ENCODE data around the gene CXCL9.
"Not testable (repeated sequence)": the region's sequence is repeated elsewhere in the genome, so short reads cannot be mapped to it uniquely, and the experiment has no call there.

DNA sequence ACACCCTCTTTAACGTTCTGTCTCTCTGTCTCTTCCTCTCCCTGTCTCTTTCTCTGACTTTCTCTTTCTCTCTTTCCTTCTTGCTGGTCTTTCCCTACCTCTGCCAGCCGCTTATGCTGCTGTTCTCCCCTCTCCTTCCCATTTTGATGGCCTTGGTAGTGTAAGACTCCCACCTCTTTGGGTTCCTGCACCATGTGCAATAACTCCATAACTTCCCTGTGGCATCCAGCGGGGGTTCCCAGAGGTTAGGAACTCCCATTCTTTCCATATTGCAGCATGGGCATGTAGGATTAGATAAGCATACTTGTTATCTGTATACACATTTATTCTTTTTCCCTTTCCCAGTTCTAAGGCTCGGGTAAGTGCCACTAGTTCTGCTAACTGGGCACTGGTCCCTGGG is 37.4 kb upstream of the CXCL9 start:
- not testable (repeated sequence) for TF ChIP-seq CTCF (IDR thresholded peaks at IDR 0.05); POLR2A (IDR thresholded peaks at IDR 0.05; ENCODE audit: low read depth); POLR2AphosphoS5 (IDR thresholded peaks at IDR 0.05); EP300 (IDR thresholded peaks at IDR 0.05)
